HAP-1 (cell line): Measurements from ENCODE around the gene CLDN3.
"Not testable (repeated sequence)": the region's sequence is repeated elsewhere in the genome, so short reads cannot be mapped to it uniquely, and the experiment has no call there.

ENCODE experiments used
- DNase-seq, 2 experiments: peaks; one replicate each; pipeline ENCODE4 v3.0.0-alpha.2; 2016 to 2020; ENCODE audit warnings: low spot score in 2 of 2
- H3K27me3 ChIP-seq: fragments of 250-450 bp; sonication (Bioruptor Pico); 2 replicates; pipeline ENCODE4 v1.5.1; 2020; ENCODE audit warnings: low read depth, mild to moderate bottlenecking, moderate library complexity
- H3K36me3 ChIP-seq: fragments of 250-450 bp; sonication (Bioruptor Pico); replicated peaks from 2 replicates; pipeline ENCODE4 v1.5.1; 2020; ENCODE audit warnings: mild to moderate bottlenecking
- H3K4me1 ChIP-seq: fragments of 250-450 bp; sonication (Bioruptor Pico); 2 replicates; pipeline ENCODE4 v1.5.1; 2020; ENCODE audit warnings: mild to moderate bottlenecking
- H3K4me3 ChIP-seq: fragments of 250-450 bp; sonication (Bioruptor Pico); 2 replicates; pipeline ENCODE4 v1.5.1; 2020; ENCODE audit warnings: mild to moderate bottlenecking, moderate library complexity
- H3K9me3 ChIP-seq: fragments of 250-450 bp; sonication (Bioruptor Pico); 2 replicates; pipeline ENCODE4 v1.5.1; 2020; ENCODE audit warnings: mild to moderate bottlenecking, moderate library complexity
- in situ Hi-C: fragments of 300-500 bp; cut with MboI; formaldehyde crosslinking; loops from 3 replicates; pipeline ENCODE4 v1.14.3; 2020; ENCODE audit warnings: low sequenced_read_pairs, inconsistent platforms, mixed read lengths

Gene CLDN3

DNA sequence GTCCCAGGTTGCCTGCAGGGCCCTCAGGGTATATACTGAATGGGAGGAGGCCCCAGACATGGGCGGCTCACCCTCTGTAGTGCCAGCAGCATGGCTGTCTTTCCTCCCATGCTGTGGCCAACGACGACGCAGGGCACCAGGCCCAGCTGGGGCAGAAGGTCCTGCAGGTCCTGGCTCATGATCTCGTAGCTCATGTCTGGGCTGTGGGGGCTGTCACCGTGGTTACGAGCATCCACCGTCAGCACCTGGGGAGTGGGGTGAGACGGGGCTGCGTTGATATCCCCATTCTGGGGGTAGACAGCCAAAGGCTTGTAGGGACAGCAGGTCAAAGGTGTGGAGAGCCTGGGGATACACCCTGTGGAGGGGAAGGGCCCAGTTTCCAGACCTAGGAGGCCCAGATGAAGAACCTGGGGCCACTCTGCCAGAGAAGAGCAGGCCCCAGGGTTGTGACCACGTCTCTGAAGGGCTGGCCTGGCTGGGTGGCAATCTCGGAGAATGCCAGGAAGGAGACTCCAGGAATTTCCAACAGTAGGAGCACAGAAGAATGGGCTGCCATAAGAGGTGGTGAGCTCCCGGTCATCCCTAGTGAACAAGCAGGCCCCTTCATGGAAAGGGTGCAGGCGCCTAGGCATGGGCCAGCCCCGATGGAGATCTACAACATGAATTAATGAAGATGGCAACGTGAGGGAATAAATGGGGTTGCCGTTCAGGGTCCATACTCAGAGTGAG is 32.4 kb downstream of the CLDN3 start:
- DNase-seq = no peak
- peak overlapping the region; percentile 68 for H3K4me3 ChIP-seq
- H3K36me3 ChIP-seq = peaks cover 12% of the 10 kb centered on the region
- H3K27me3 ChIP-seq = no peaks in the 10 kb centered on the region
- H3K4me1 ChIP-seq = no peaks in the 10 kb centered on the region; the same call in 1 of the 2 replicates
- in situ Hi-C loops = loop anchor here (10.0 kb wide), 1 partner anchor 403 kb away; no protein-coding TSS in a partner anchor
- no peaks in the 10 kb centered on the region for H3K9me3 ChIP-seq

DNA sequence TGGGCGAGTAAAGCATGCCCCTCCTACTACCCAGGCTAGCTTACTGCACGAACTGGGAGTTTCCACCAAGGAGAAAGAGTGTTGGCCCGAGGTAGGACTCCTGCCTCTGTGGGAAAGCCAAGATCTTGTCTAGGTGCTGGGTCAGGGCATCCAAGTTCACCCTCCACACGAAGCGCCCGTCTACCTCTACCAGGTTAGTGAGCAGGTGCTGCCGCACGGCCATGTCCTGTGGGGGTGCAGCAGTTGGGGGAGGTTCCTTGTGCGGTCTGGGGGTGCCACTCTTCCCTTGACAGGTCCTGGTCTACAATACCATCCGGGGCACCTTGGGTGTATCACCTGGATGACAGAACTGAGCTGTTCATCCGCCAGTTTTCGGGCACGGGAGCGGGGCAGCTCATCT is 33.2 kb downstream of the CLDN3 start:
- Histone ChIP-seq H3K4me1 (no peaks in the 10 kb centered on the region), H3K4me3 (no peak overlapping the region), H3K36me3 (peaks cover 12% of the 10 kb centered on the region), H3K27me3 (no peaks in the 10 kb centered on the region), H3K9me3 (no peaks in the 10 kb centered on the region)
- in situ Hi-C loops = loop anchor here (10.0 kb wide), 1 partner anchor 402 kb away; no protein-coding TSS in a partner anchor
- no peak for DNase-seq

DNA sequence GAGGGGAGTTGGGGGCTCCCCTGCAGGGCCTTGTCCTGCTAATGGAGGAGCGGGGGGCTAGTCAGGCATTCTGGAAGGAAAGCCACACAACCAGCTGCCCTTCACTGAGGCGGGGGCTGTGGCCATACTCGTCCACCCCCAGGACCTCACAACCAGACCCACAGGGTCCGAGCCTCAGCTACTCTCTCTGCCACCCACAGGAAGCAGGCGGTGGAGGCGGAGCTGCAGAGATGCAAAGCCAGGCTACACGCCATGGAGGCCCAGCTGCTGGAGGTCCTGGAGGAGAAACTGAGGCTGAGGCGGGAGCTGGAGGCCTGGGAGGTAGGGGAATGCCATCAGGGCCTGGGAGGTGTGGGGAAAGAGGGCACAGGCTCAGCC is 34.6 kb downstream of the CLDN3 start:
- in situ Hi-C loops = loop anchor here (10.0 kb wide), 1 partner anchor 401 kb away; no protein-coding TSS in a partner anchor
- DNase-seq = no peak
- no peaks in the 10 kb centered on the region for H3K9me3 ChIP-seq
- H3K4me1 ChIP-seq = no peaks in the 10 kb centered on the region
- H3K4me3 ChIP-seq = no peak overlapping the region
- H3K27me3 ChIP-seq = no peaks in the 10 kb centered on the region
- H3K36me3 ChIP-seq = peaks cover 12% of the 10 kb centered on the region

DNA sequence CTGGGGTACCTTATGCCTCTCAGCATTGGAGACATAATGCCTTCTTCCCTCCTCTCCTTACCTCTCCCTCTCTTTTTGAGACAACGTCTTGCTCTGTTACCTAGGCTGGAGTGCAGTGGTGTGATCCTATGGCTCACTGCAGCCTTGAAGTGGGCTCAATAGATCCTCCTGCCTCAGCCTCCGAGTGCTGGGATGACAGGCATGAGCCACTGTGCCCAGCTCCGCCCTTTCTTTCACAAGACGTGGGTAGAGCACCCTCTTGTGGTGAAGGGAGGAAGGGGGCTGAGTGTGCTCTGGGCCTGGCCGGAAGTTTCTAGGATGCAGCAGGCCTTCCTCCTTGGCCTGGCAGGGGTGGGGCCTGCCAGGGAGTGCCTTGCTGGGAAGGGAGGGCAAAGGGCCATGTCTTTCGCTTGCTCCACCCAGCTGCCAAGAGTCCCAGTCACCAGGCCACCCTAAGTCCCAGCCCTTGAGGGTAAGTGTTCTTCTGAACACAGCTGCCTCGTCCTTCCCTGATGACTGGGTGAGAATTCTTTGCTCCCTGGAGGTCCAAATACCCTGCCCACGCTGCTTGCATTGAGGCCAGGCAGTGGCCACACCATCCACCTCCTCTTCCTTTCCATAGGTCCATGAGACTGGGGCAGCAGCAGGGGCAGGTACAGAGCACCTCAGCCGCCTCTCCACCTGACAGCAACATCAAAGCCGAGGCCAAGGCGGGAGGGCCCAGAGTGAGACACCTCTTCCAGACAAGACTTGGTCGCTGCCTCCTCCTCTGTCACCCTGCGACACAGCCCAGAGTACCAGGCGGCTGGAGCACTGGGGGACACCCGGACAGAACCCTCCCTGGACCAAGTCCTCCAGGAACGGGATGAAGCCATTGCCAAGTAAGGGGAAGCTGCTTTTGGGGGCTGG is 35.2 kb downstream of the CLDN3 start:
- peak; percentile 81 to 92 for DNase-seq
- no peaks in the 10 kb centered on the region for H3K4me1 ChIP-seq
- in situ Hi-C loops = loop anchor here (5.0 to 10.0 kb wide), 2 partner anchors 128 to 400 kb away; no protein-coding TSS in a partner anchor

GRCh38 chr7:73732397-73732796 is 37.7 kb downstream of the CLDN3 start:
- H3K4me1 ChIP-seq = no peaks in the 10 kb centered on the region
- H3K9me3 ChIP-seq = no peaks in the 10 kb centered on the region
- peaks cover 8% of the 10 kb centered on the region for H3K36me3 ChIP-seq
- in situ Hi-C loops = loop anchor here (5.0 to 10.0 kb wide), 2 partner anchors 125 to 398 kb away; no protein-coding TSS in a partner anchor
- no peaks in the 10 kb centered on the region for H3K27me3 ChIP-seq
- no peak for DNase-seq
- H3K4me3 ChIP-seq = no peak overlapping the region

More for the DNA sequence above, 35.2 kb downstream of the CLDN3 start:
- Histone ChIP-seq H3K27me3 (no peaks in the 10 kb centered on the region), H3K36me3 (peaks cover 12% of the 10 kb centered on the region), H3K9me3 (no peaks in the 10 kb centered on the region), H3K4me3 (no peak overlapping the region)

GRCh38 chr7:73730485-73730884 is 39.6 kb downstream of the CLDN3 start:
- Histone ChIP-seq H3K36me3 (no peaks in the 10 kb centered on the region), H3K4me3 (no peak overlapping the region), H3K4me1 (no peaks in the 10 kb centered on the region), H3K9me3 (no peaks in the 10 kb centered on the region), H3K27me3 (no peaks in the 10 kb centered on the region)
- in situ Hi-C loops = loop anchor here (5.0 to 10.0 kb wide), 2 partner anchors 123 to 396 kb away; no protein-coding TSS in a partner anchor
- DNase-seq = no peak

DNA sequence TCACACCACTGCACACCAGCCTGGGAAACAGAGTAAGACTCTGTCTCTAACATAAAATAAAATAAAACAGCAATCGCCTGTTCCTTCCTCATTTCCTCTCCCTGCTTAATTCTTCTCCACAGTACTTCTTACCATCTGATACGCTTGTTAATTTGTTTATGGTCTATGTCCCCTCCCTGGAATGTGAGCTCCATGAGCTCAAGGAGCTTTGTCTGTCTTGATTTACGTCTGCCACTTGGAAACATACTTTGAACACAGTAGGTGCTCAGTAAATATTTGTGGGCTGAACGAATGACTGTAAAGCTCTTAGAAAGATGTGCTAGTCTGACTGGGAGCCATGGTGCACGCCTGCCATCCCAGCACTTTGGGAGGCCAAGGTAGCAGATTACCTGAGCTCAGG is 41.5 kb downstream of the CLDN3 start:
- Histone ChIP-seq H3K4me1 (no peaks in the 10 kb centered on the region), H3K36me3 (no peaks in the 10 kb centered on the region), H3K27me3 (no peaks in the 10 kb centered on the region), H3K4me3 (no peak overlapping the region), H3K9me3 (no peaks in the 10 kb centered on the region)
- DNase-seq = no peak
- in situ Hi-C loops = no loop called here

DNA sequence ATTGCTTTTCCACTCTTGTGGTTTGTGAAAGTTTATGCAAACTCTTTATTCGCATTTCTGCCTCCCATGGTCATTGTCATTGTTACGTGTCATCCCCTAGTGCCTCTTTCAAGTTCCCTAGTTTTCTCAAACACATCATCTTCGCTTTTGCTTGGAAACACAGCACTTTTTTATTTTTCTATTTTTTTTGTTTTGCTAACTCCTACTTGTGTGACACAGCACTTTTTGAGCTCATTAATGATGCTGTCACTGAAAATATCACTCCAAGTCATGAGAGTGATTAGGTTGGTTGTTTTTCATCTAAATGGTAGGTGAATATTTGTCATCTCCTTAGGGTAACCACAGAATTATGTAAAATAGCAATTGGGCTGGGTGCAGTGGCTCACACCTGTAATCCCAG is 42.1 kb downstream of the CLDN3 start:
- DNase-seq = no peak
- in situ Hi-C loops = no loop called here
- H3K4me3 ChIP-seq = no peak overlapping the region
- no peaks in the 10 kb centered on the region for H3K4me1 ChIP-seq
- no peaks in the 10 kb centered on the region for H3K27me3 ChIP-seq
- no peaks in the 10 kb centered on the region for H3K36me3 ChIP-seq
- no peaks in the 10 kb centered on the region for H3K9me3 ChIP-seq

- Histone ChIP-seq H3K9me3 (no peaks in the 10 kb centered on the region), H3K4me1 (no peaks in the 10 kb centered on the region), H3K27me3 (no peaks in the 10 kb centered on the region), H3K4me3 (no peak overlapping the region), H3K36me3 (no peaks in the 10 kb centered on the region)
- in situ Hi-C loops = no loop called here
- DNase-seq = no peak
Measured at GRCh38 chr7:73726083-73726466, 44.0 kb downstream of the CLDN3 start.

GRCh38 chr7:73723813-73724212 is 46.3 kb downstream of the CLDN3 start:
- no peaks in the 10 kb centered on the region for H3K36me3 ChIP-seq
- no peak for DNase-seq
- peaks cover 4% of the 10 kb centered on the region; the same call in 1 of the 2 replicates for H3K4me1 ChIP-seq
- H3K4me3 ChIP-seq = no peak overlapping the region
- H3K9me3 ChIP-seq = no peaks in the 10 kb centered on the region
- no peaks in the 10 kb centered on the region for H3K27me3 ChIP-seq
- in situ Hi-C loops = no loop called here

DNA sequence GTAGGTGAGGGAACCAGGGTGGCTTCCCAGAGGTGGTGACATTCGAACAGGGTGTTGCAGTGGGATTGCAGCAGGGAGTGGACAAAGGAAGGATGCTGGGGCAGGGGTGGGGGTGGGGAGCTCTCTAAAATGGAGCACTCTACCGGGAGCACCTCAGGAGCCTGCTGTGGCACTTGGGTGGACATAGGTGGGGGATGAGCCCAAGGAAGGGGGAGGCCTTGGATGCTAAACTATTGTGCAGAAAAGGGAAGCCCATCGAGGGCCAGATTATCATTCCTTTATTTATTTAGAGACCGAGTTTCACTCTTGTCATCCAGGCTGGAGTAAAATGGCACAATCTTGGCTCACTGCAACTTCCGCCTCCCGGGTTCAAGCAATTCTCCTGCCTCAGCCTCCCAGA is 47.3 kb downstream of the CLDN3 start:
- in situ Hi-C loops = no loop called here
- H3K36me3 ChIP-seq = no peaks in the 10 kb centered on the region

GRCh38 chr7:73722182-73722581 is 47.9 kb downstream of the CLDN3 start:
- H3K4me1 ChIP-seq = peaks cover 13% of the 10 kb centered on the region
- H3K4me3 ChIP-seq, H3K9me3 ChIP-seq, H3K36me3 ChIP-seq, DNase-seq, in situ Hi-C loops, H3K27me3 ChIP-seq: not testable (repeated sequence)

More for the DNA sequence above, 47.3 kb downstream of the CLDN3 start:
- DNase-seq = no peak
- H3K4me3 ChIP-seq = no peak overlapping the region
- peaks cover 12% of the 10 kb centered on the region for H3K4me1 ChIP-seq
- H3K9me3 ChIP-seq = no peaks in the 10 kb centered on the region
- no peaks in the 10 kb centered on the region for H3K27me3 ChIP-seq

- Histone ChIP-seq H3K4me1 (peaks cover 13% of the 10 kb centered on the region), H3K4me3 (no peak overlapping the region), H3K9me3 (no peaks in the 10 kb centered on the region), H3K36me3 (no peaks in the 10 kb centered on the region), H3K27me3 (no peaks in the 10 kb centered on the region)
- no peak for DNase-seq
- in situ Hi-C loops = no loop called here
Measured at GRCh38 chr7:73721377-73721817, 48.7 kb downstream of the CLDN3 start.

GRCh38 chr7:73720443-73720842 is 49.6 kb downstream of the CLDN3 start:
- H3K36me3 ChIP-seq, H3K27me3 ChIP-seq, H3K9me3 ChIP-seq, in situ Hi-C loops, H3K4me3 ChIP-seq: not testable (repeated sequence)
- peak in 1 of 2 experiments; percentile 7 for DNase-seq
- peaks cover 13% of the 10 kb centered on the region for H3K4me1 ChIP-seq
